Measurements from ENCODE around the gene SLBP.

The SLBP gene

GRCh38 chr4:1712216-1713002, at the start of gene SLBP:
SLBP (minus strand) TSS chr4:1712319; CDS start chr4:1712188, 131 bp downstream.
- peak; percentile 96 for DNase-seq (ENCODE audit: low read depth, low spot score)

- DNase-seq (ENCODE audit: low read depth, low spot score): no peak
Measured at GRCh38 chr4:1761130-1761689, 49.1 kb upstream of the SLBP start.

- DNase-seq (ENCODE audit: low read depth, low spot score): no peak
Measured at GRCh38 chr4:1760521-1761071, 48.5 kb upstream of the SLBP start.

GRCh38 chr4:1759818-1760223, 47.7 kb upstream of the SLBP start:
- DNase-seq (ENCODE audit: low read depth, low spot score): no peak

- DNase-seq (ENCODE audit: low read depth, low spot score): no peak
Measured at GRCh38 chr4:1759170-1759817, 47.2 kb upstream of the SLBP start.

GRCh38 chr4:1758306-1759121, 46.4 kb upstream of the SLBP start:
- DNase-seq (ENCODE audit: low read depth, low spot score): no peak

GRCh38 chr4:1757836-1758235, 45.7 kb upstream of the SLBP start:
- DNase-seq (ENCODE audit: low read depth, low spot score): no peak

GRCh38 chr4:1756893-1757779, 45.0 kb upstream of the SLBP start:
- no peak for DNase-seq (ENCODE audit: low read depth, low spot score)

GRCh38 chr4:1756079-1756478, 44.0 kb upstream of the SLBP start:
- no peak for DNase-seq (ENCODE audit: low read depth, low spot score)

GRCh38 chr4:1755297-1755696, 43.2 kb upstream of the SLBP start:
- no peak for DNase-seq (ENCODE audit: low read depth, low spot score)

- no peak for DNase-seq (ENCODE audit: low read depth, low spot score)
Measured at GRCh38 chr4:1754336-1754735, 42.2 kb upstream of the SLBP start.

GRCh38 chr4:1753697-1754311, 41.7 kb upstream of the SLBP start:
- no peak for DNase-seq (ENCODE audit: low read depth, low spot score)

GRCh38 chr4:1753294-1753696, 41.2 kb upstream of the SLBP start:
- no peak for DNase-seq (ENCODE audit: low read depth, low spot score)

- DNase-seq (ENCODE audit: low read depth, low spot score): no peak
Measured at GRCh38 chr4:1752284-1753041, 40.3 kb upstream of the SLBP start.

- DNase-seq (ENCODE audit: low read depth, low spot score): no peak
Measured at GRCh38 chr4:1751919-1752283, 39.8 kb upstream of the SLBP start.

- DNase-seq (ENCODE audit: low read depth, low spot score): no peak
Measured at GRCh38 chr4:1751155-1751918, 39.2 kb upstream of the SLBP start.

GRCh38 chr4:1750381-1751154, 38.4 kb upstream of the SLBP start:
- no peak for DNase-seq (ENCODE audit: low read depth, low spot score)

- DNase-seq (ENCODE audit: low read depth, low spot score): no peak
Measured at GRCh38 chr4:1749826-1750225, 37.7 kb upstream of the SLBP start.

Measured in activated CD4-positive, CD25-positive, alpha-beta regulatory T cell treated with anti-CD3 and anti-CD28 coated beads, Interleukin-2, amount 50 U/mL, for 16 hours (primary cell).